Measurements from ENCODE around the gene KRTCAP2.

DNA sequence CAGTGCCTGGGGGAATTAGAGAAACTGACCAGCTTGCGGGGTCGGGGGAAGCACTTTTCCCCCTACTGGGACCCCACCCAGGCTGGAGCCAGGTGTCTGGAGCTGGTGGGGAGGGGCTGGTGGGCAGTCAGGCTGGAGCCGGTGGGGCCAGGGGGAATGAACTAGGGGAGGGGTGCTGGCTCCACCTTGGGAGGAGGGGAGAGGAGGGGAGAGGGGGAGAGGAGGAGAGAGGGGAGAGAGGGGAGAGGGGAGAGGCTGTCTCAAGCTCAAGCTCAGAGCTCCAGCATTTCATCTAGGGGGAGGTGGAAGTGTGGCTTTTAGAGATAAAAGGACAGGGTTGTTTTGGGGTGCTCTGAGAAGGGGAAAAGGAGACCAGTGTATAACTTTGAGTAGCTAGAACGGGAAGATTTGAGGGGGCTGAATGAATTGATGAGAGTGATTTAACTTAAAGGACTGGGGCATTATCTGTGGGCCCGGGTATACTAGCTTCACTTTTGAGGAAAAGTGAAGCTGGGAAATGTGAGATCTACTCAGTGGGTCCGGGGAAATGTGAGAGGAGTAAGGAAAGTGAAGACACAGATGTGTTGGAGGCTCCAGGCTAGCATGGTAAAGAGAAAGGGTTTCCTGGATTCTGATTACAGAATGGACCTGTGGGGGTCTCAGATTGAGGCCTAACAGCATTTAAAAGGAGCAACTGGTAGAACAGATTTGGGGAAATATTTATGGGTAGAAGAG is 42.7 kb downstream of the KRTCAP2 start:
- TF ChIP-seq CTCF (IDR thresholded peaks at IDR 0.05), result no peak
- TF ChIP-seq POLR2A (IDR thresholded peaks at IDR 0.05), result no peak

All from thyroid gland (tissue), 4 donors.